Osteoblast (primary cell): ENCODE data around the gene RAB3GAP2. TPM values are rescaled to one million over a fixed set of nuclear protein-coding genes. Genes with fewer than 3 reads are reported as not detected.

Source experiments
- DNase-seq: peaks from one replicate; pipeline ENCODE4 v3.0.0; 2011; ENCODE audit warnings: low spot score, mixed read lengths; ENCODE audit not compliant: insufficient read length; ENCODE audit errors: missing footprints
- H2AFZ ChIP-seq: 2 replicates; pipeline ENCODE4 v1.6.0; 2011; ENCODE audit warnings: mild to moderate bottlenecking, low read length
- H3K27ac ChIP-seq: 2 replicates; pipeline ENCODE4 v1.5.1; 2011; ENCODE audit warnings: mild to moderate bottlenecking, low read depth, low read length, moderate library complexity
- H3K27me3 ChIP-seq: 2 replicates; pipeline ENCODE4 v1.6.0; 2012; ENCODE audit warnings: mild to moderate bottlenecking, control low read depth, inconsistent platforms, low read length, moderate library complexity; ENCODE audit not compliant: insufficient read depth
- H3K36me3 ChIP-seq: 2 replicates; pipeline ENCODE4 v1.5.1; 2011; ENCODE audit warnings: mild to moderate bottlenecking, low read length, control low read depth, moderate library complexity; ENCODE audit not compliant: insufficient read depth
- H3K4me1 ChIP-seq: 2 replicates; pipeline ENCODE4 v1.5.1; 2011; ENCODE audit warnings: mild to moderate bottlenecking, low read length, control low read depth, moderate library complexity; ENCODE audit not compliant: insufficient read depth
- H3K4me2 ChIP-seq: 2 replicates; pipeline ENCODE4 v1.6.0; 2011; ENCODE audit warnings: mild to moderate bottlenecking, low read length; ENCODE audit not compliant: insufficient read depth
- H3K4me3 ChIP-seq: fragments of 200-600 bp; sonication (generic); 3 replicates; pipeline ENCODE4 v1.5.1; 2012; ENCODE audit warnings: mild to moderate bottlenecking, low read length, inconsistent platforms; ENCODE audit not compliant: insufficient read depth
- H3K79me2 ChIP-seq: 2 replicates; pipeline ENCODE4 v1.6.0; 2012; ENCODE audit warnings: mild to moderate bottlenecking, low read length, control low read depth, inconsistent platforms; ENCODE audit not compliant: insufficient read depth
- H3K9me3 ChIP-seq: 2 replicates; pipeline ENCODE4 v1.5.1; 2011; ENCODE audit warnings: low read depth, low read length, control low read depth
- H4K20me1 ChIP-seq: 2 replicates; pipeline ENCODE4 v1.6.0; 2012; ENCODE audit warnings: mild to moderate bottlenecking, low read length, control low read depth; ENCODE audit not compliant: insufficient read depth
- total RNA-seq: library from RNA; depleted of rRNA; stranded (reverse); fragments of >200 nt; gene quantifications from 2 replicates; pipeline ENCODE4 v1.2.3, GENCODE V29; 2012
- TF ChIP-seq, protein P1 (sequence below): IDR thresholded peaks from 2 replicates; pipeline ENCODE4 v1.5.1; 2011; ENCODE audit warnings: mild to moderate bottlenecking, low read depth, low read length, moderate library complexity; ENCODE audit errors: extremely low read depth

RAB3GAP2 gene
- total RNA-seq, 1 donor, result 44.2 TPM

DNA sequence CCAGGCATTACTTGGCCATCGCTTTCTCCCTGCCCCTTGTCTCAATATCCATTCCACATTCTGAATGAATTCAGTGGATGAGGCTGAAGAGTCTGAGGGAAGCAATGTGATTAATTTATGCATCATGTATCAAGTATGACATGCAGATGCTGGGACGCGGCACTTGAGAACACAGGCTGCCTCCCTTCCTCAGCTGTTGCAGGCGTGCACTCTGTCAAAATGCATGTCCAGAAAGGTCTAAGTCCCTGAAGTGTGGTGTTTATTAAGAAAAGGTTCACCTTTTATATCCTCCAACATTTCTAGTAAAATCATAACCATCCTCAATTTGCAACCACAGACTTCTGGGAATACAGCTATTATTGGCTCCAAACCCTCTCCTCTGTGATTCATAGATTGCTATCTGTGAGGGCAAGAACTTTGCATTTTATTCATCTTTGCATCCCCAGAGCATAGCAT is 22.6 kb upstream of the RAB3GAP2 start:
- peak overlapping the region; percentile 2 for H3K4me3 ChIP-seq
- H3K79me2 ChIP-seq, result no peaks in the 10 kb centered on the region
- H3K4me2 ChIP-seq, result peak overlapping the region; percentile 54
- TF ChIP-seq, protein P1, sequence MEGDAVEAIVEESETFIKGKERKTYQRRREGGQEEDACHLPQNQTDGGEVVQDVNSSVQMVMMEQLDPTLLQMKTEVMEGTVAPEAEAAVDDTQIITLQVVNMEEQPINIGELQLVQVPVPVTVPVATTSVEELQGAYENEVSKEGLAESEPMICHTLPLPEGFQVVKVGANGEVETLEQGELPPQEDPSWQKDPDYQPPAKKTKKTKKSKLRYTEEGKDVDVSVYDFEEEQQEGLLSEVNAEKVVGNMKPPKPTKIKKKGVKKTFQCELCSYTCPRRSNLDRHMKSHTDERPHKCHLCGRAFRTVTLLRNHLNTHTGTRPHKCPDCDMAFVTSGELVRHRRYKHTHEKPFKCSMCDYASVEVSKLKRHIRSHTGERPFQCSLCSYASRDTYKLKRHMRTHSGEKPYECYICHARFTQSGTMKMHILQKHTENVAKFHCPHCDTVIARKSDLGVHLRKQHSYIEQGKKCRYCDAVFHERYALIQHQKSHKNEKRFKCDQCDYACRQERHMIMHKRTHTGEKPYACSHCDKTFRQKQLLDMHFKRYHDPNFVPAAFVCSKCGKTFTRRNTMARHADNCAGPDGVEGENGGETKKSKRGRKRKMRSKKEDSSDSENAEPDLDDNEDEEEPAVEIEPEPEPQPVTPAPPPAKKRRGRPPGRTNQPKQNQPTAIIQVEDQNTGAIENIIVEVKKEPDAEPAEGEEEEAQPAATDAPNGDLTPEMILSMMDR, result no peak
- H2AFZ ChIP-seq, result no peak overlapping the region
- no peaks in the 10 kb centered on the region for H3K36me3 ChIP-seq
- peak overlapping the region; percentile 60 for H3K27ac ChIP-seq
- H3K9me3 ChIP-seq, result no peaks in the 10 kb centered on the region
- DNase-seq, result peak; percentile 79
- H3K4me1 ChIP-seq, result peaks cover 23% of the 10 kb centered on the region
- H3K27me3 ChIP-seq, result peaks cover 16% of the 10 kb centered on the region
- no peaks in the 10 kb centered on the region for H4K20me1 ChIP-seq

DNA sequence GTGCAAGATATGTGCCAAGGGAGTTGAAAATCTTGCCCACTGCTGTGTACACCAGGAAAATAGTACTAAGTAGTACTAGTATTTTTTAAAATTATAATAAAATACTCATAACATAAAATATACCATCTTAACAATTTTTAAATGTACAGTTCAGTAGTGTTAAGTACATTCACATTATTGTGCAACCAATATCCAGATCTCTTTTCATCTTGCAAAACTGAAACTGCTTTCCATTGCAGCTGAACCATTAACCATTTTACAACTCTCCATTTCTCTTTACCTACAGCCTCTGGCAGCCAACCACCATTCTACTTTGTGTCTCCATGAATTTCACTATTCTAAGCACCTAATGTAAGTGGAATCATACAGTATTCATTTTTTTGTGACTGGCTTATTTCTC is 19.3 kb upstream of the RAB3GAP2 start:
- no peak for DNase-seq
- Histone ChIP-seq H2AFZ (no peak overlapping the region), H3K9me3 (no peaks in the 10 kb centered on the region), H4K20me1 (no peaks in the 10 kb centered on the region), H3K4me2 (no peak overlapping the region), H3K27ac (no peak overlapping the region), H3K27me3 (peaks cover 27% of the 10 kb centered on the region), H3K36me3 (no peaks in the 10 kb centered on the region), H3K4me1 (peaks cover 14% of the 10 kb centered on the region), H3K79me2 (no peaks in the 10 kb centered on the region), H3K4me3 (no peak overlapping the region)
- TF ChIP-seq, protein P1, result no peak

DNA sequence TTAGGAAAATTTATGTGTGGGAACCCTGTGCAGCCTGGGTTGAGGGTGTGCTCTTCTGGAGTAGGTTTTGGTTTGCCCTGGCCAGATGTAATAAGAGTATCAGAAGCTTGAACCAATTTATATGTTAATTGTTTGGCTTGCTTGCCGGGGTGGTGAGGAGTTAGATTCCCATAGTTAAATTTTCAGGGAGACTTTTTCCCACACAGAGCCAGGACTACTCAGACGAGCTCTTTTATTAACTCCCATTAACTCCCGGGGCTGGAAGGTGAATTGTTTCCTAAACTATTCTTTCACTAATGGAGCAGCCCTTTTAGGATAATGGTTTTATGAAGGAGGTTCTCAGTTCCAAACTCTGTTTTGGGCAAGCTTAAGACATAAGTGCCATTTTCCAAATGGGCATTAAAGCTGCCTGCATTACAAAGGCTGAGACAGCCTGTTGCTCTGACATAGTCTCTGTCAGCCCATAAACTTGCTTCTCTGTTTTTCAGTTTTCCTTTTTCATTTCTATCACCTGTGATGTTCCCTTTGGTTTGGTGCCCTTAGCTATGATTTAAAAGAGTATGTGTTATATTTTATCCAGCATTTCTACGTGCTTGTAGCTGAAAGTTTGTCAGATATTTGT is 18.0 kb upstream of the RAB3GAP2 start:
- Histone ChIP-seq H3K4me3 (no peak overlapping the region), H3K27me3 (peaks cover 27% of the 10 kb centered on the region), H3K4me2 (no peak overlapping the region), H3K4me1 (peaks cover 12% of the 10 kb centered on the region), H3K36me3 (no peaks in the 10 kb centered on the region), H3K27ac (no peak overlapping the region), H2AFZ (no peak overlapping the region), H4K20me1 (no peaks in the 10 kb centered on the region), H3K9me3 (no peaks in the 10 kb centered on the region), H3K79me2 (no peaks in the 10 kb centered on the region)
- TF ChIP-seq, protein P1, result no peak
- no peak for DNase-seq

DNA sequence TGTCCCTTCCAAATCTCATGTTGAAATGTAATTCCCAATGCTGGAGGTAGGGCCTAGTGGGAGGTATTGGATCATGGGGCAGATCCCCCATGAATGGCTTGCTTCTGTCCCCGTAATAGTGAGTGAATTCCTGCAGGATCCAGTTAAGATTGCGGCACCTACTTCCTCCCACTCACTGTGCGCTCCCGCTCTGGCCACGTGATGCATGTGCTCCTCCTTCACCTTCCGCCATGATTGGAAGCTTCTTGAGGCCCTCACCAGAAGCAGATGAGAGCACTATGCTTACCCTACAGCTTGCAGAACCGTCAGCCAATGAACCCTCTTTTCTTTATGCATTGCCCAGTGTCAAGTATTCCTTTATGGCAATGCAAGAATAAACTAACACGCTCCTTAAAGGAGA is 14.9 kb upstream of the RAB3GAP2 start:
- no peaks in the 10 kb centered on the region for H3K9me3 ChIP-seq
- H4K20me1 ChIP-seq, result no peaks in the 10 kb centered on the region
- TF ChIP-seq, protein P1, result no peak
- H3K27ac ChIP-seq, result no peak overlapping the region
- peaks cover 27% of the 10 kb centered on the region for H3K27me3 ChIP-seq
- no peak for DNase-seq
- H3K4me1 ChIP-seq, result no peaks in the 10 kb centered on the region
- H3K4me2 ChIP-seq, result no peak overlapping the region
- H3K36me3 ChIP-seq, result no peaks in the 10 kb centered on the region
- no peak overlapping the region for H2AFZ ChIP-seq
- no peaks in the 10 kb centered on the region for H3K79me2 ChIP-seq
- H3K4me3 ChIP-seq, result no peak overlapping the region
